ENCODE data around the gene TEC. TPM values are rescaled to one million over a fixed set of nuclear protein-coding genes. Genes with fewer than 3 reads are reported as not detected.

TEC gene
- total and polyA plus RNA-seq, 2 of the 8 experiments (the other 6 are each of a cell fraction or from before 2014, with no cell fraction given): 0.73 to 1.8 TPM

DNA sequence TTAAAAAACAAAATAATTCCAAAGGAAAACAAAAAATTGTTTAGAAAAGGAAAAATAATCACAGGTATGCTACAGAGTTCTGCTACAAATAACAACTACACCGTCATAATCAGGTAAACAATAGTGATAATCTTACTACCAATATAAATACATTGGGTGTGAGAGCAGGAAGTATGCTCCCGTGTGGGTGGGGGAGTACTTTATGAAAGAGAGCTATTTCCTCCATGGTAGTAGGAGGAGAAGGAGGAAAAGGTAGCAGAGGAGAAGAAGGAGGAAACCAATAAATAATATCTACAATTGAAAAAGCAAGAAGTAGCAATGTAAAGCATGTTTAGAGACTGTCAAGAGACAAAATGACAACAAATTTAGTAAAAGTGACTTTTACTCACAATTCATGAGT, 35.1 kb downstream of the TEC start:
- H3K4me3 ChIP-seq (ENCODE audit: extremely low read depth in 1 of 4, insufficient read depth in 2 of 4, low read depth in 3 of 4, low read length in 4 of 4): no peak overlapping the region
- H2AFZ ChIP-seq (ENCODE audit: low read length): no peak overlapping the region
- no peaks in the 10 kb centered on the region for H3K36me3 ChIP-seq (ENCODE audit: control insufficient read depth in 2 of 4, insufficient read depth in 4 of 4, low read length in 3 of 4)
- no peaks in the 10 kb centered on the region for H3K79me2 ChIP-seq (ENCODE audit: control insufficient read depth in 1 of 2, insufficient read depth in 2 of 2, low read length in 2 of 2)
- no peaks in the 10 kb centered on the region for H3K79me1 ChIP-seq (ENCODE audit: low read depth, low read length)
- H3K23ac ChIP-seq (ENCODE audit: insufficient read length): no peak overlapping the region
- no peak overlapping the region for H3K4me2 ChIP-seq (ENCODE audit: insufficient read depth in 1 of 2, low read depth in 2 of 2, low read length in 2 of 2)
- no peak overlapping the region for H2BK12ac ChIP-seq (ENCODE audit: low read depth, low read length)
- H3K23me2 ChIP-seq (ENCODE audit: low read depth, low read length): no peaks in the 10 kb centered on the region
- no peak overlapping the region for H2BK20ac ChIP-seq (ENCODE audit: low read length)
- WGBS, 2 experiments (ENCODE audit: extremely low coverage in 1 of 2, insufficient coverage in 1 of 2, insufficient read length in 1 of 2, insufficient replicate concordance in 2 of 2, low coverage in 1 of 2, low lambda C conversion rate in 2 of 2, missing lambda C conversion rate in 1 of 2): 79% methylated on average over 2 of the region's 2 CpGs; no CpG with 5 or more reads in 1 of the 2 experiments
- H4K91ac ChIP-seq (replicated peaks; ENCODE audit: insufficient read length, low read length): no peak overlapping the region
- no peak overlapping the region for H3K56ac ChIP-seq (replicated peaks; ENCODE audit: insufficient read length, low read depth, low read length)
- no peak overlapping the region for H3K18ac ChIP-seq (ENCODE audit: extremely low read depth, low read length)
- H4K5ac ChIP-seq (ENCODE audit: insufficient read length, low read depth, low read length): no peak overlapping the region
- POLR2A ChIA-PET (ENCODE audit: partially characterized antibody): no interaction called here
- no peak for TF ChIP-seq JUN (IDR thresholded peaks at IDR 0.05; ENCODE audit: low read depth, low read length)
- TF ChIP-seq MAFK (IDR thresholded peaks at IDR 0.05; ENCODE audit: low read depth, low read length): no peak
- H3K4me1 ChIP-seq (replicated peaks in 1 of 4; ENCODE audit: control insufficient read depth in 3 of 4, insufficient read depth in 4 of 4, low read length in 3 of 4): no peaks in the 10 kb centered on the region
- H2BK5ac ChIP-seq (ENCODE audit: low read depth, low read length): no peak overlapping the region
- CTCF ChIA-PET (ENCODE audit: partially characterized antibody): interaction anchor here (1.1 to 1.6 kb wide), 3 partner anchors 18 to 89 kb away, joined by 3 to 4 read pairs (median 3); no protein-coding TSS in a partner anchor
- H3K4ac ChIP-seq (replicated peaks; ENCODE audit: insufficient read length, low read depth, low read length): no peak overlapping the region
- no peak overlapping the region for H2BK15ac ChIP-seq (ENCODE audit: low read length)
- H2AK5ac ChIP-seq (ENCODE audit: low read depth, low read length): no peak overlapping the region
- H2BK120ac ChIP-seq (replicated peaks; ENCODE audit: low read depth, low read length): no peak overlapping the region
- FAIRE-seq (no peak), DNase-seq (ENCODE audit: low read depth in 1 of 2, low spot score in 2 of 2) (no peak)
- no peak overlapping the region for H3K14ac ChIP-seq (ENCODE audit: insufficient read length)
- H3K27me3 ChIP-seq (replicated peaks in 1 of 4; ENCODE audit: control insufficient read depth in 3 of 4, extremely low read depth in 1 of 4, insufficient read depth in 3 of 4, low read length in 3 of 4): no peaks in the 10 kb centered on the region
- no peak overlapping the region for H4K8ac ChIP-seq (ENCODE audit: extremely low read depth, insufficient read depth, low read length)
- H4K20me1 ChIP-seq (replicated peaks in 1 of 2; ENCODE audit: control insufficient read depth in 1 of 2, insufficient read depth in 2 of 2, low read length in 2 of 2): no peaks in the 10 kb centered on the region
- no peaks in the 10 kb centered on the region for H3K9me3 ChIP-seq (ENCODE audit: insufficient read depth in 2 of 2, low read depth in 1 of 2, low read length in 1 of 2)
- H3K27ac ChIP-seq (ENCODE audit: low read depth, low read length): no peak overlapping the region
- no peak overlapping the region for H3K9ac ChIP-seq (replicated peaks in 1 of 4; ENCODE audit: extremely low read depth in 1 of 4, low read depth in 3 of 4, low read length in 3 of 4)

Measured in H1 (cell line).